Hematopoietic multipotent progenitor cell (in vitro differentiated cells): ENCODE results near the gene LTO1. TPM values are rescaled to one million over a fixed set of nuclear protein-coding genes. Genes with fewer than 3 reads are reported as not detected.

Experiments
- DNase-seq, 3 donors: peaks; one replicate each; pipeline ENCODE4 v3.0.0-alpha.2; 2011 to 2015; ENCODE audit warnings: low read depth in 2 of 3, low spot score in 2 of 3
- total RNA-seq: library from RNA; depleted of rRNA; stranded (reverse); fragments of >200 nt; gene quantifications from one replicate; pipeline ENCODE4 v1.2.3, GENCODE V29; 2012

Gene LTO1, protein sequence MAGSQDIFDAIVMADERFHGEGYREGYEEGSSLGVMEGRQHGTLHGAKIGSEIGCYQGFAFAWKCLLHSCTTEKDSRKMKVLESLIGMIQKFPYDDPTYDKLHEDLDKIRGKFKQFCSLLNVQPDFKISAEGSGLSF
- 23.2 TPM for total RNA-seq

DNA sequence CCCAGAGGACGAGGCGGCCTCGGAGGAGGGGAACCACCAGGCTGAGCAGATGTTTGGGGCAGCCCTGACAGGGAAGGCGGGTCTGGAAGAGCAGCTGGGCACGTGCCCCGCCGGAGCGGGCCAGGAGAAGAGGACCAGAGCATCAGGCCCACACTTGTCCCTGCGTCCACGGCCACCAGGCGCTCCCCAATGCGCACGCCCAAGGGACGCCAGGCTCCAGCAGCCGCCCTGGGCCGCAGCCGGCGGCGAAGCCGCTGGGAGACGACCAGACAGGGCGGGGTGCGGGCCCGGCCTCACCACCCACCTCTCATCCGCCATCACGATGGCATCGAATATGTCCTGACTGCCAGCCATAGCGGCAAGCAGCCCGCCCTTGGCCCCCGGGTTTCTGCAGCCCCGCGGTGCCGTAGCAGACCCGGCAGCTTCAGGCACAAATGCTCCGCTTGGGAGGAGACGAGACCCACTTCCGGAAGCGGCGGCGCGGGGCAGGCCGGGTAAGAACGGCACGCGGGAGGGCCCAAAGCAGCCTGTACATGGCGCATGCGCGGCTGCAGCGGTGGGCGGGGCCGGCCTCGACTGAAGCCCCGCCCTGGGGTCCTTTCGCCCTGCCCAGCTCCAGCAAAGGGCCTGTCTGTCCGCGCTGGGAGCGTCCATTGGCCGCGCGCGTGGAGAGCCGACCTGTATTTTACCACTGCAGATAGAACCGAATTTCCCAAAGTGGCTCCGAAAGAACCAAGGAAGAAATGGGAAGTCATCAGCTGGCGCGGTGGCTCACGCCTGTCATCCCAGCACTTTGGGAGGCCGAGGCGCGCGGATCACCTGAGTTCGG lies at the start of gene LTO1:
LTO1 (minus strand) TSS at position 468 of the 829 bp plus-strand sequence; CDS start at position 354, 114 bp downstream.
- peak; percentile 93 to 96 (median 95) for DNase-seq

GRCh38 chr11:69721745-69722144 lies 46.6 kb upstream of the LTO1 start:
- DNase-seq, result no peak

- DNase-seq, result no peak
Observed at GRCh38 chr11:69721106-69721505, 46.0 kb upstream of the LTO1 start.

GRCh38 chr11:69718912-69719311 lies 43.8 kb upstream of the LTO1 start:
- DNase-seq, result no peak

GRCh38 chr11:69718147-69718546 lies 43.0 kb upstream of the LTO1 start:
- DNase-seq, result peak in 2 of 3 donors; percentile 73 to 80

GRCh38 chr11:69716891-69717747 lies 42.0 kb upstream of the LTO1 start:
- no peak for DNase-seq

DNA sequence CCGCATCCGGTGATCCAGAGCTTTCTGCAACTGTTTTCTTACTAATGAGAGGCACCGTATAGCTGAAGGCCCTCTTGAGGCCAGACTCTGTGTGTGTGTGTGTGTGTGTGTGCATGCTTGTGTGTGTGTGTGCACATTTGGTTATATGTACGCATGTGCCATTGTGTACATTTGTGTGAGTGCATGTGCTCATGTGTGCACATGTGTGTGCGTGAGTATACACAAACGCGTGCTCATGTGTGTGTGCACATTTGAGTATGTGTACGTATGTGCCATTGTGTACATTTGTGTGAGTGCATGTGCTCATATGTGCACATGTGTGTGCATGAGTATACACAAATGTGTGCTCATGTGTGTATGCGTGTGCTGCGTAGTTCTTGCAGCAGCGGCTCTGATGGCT lies 40.9 kb upstream of the LTO1 start:
- DNase-seq, result no peak

GRCh38 chr11:69715446-69715845 lies 40.3 kb upstream of the LTO1 start:
- no peak for DNase-seq

DNA sequence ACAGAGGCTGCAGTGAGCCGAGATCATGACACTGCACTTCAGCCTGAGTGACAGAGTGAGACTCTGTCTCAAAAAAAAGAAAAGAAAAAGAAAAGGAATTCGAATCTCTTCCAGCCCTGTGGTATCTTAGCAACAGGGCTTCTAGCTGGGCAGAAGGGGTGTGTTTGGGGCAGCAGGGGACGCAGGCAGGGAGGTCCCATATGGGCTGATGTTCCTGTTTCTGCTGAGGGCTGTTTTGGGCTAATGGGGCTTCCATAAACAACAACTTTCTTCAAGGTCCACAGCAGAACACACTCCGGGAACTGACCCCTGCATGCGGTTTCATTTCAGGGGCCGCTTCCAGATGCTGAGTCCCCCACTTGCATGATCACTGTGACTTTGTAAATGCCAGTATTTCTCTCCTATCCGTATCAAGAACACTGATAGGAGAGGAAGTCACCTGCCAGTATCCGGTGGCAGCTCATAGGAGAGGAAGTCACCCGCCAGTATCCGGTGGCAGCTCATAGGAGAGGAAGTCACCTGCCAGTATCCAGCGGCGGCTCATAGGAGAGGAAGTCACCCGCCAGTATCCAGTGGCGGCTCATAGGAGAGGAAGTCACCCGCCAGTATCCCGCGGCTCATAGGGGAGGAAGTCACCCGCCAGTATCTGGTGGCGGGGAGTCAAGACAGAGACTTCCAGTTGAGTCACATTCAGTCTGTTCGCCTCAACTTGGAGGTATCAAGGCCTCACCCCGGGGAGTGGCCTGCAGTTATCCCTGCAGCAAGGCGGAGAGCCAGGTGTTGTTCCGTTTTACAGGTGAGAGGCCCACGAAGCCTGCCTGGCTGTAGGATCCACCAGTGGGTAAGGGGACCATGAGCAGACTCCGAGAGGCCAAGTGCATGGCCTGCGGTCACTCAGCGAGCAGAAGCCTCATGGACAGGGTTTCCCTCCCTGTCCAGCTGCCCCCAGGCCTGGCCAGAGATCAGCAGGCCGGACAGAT lies 37.0 kb upstream of the LTO1 start:
- peak in 2 of 3 donors; percentile 44 to 54 for DNase-seq

GRCh38 chr11:69708736-69709401 lies 33.7 kb upstream of the LTO1 start:
- DNase-seq, result no peak

- DNase-seq, result no peak
Observed at GRCh38 chr11:69707176-69707575, 32.0 kb upstream of the LTO1 start.

DNA sequence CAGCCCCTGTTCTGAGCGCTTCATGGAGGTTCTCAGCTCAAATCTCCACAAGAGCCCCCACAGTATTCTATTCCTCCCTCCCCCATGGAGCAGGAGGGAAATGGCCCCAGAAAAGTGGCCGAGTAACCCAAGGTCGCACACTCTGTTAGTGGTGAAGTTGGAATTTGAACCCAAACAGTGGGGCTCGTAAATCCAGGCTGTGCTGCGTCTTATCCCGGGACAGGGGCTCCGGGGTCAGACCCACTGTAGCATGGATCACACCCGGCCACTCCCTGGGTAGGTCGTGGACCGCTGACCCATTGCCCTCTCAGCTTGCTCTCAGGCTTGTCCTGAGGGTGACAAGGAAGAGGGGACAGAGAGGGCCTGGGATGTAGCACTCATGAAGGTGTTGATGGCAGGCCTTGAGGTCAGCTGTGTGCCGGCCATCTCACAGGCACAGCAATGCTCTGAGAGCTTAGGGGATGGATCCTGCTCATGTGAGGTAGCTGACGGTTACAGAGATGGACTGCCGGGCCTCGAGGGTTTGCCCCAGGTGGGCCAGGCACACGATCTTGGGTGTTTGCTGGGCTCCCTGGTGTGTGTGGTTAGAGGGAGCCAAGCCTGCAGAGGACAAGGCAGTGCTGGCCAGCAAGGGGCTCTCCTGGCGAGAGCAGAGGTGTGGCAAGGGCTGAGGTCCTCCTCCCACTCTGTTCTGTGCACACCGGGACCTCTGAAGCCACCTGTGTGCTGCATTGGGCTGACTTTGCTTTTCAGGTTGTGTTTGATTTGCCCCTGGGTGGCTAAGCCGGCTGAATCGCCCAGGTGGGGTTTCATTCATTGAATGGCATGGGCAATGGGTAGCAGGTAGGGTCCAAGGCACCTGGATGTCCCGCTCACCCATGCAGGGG lies 31.0 kb upstream of the LTO1 start:
- DNase-seq, result no peak

DNA sequence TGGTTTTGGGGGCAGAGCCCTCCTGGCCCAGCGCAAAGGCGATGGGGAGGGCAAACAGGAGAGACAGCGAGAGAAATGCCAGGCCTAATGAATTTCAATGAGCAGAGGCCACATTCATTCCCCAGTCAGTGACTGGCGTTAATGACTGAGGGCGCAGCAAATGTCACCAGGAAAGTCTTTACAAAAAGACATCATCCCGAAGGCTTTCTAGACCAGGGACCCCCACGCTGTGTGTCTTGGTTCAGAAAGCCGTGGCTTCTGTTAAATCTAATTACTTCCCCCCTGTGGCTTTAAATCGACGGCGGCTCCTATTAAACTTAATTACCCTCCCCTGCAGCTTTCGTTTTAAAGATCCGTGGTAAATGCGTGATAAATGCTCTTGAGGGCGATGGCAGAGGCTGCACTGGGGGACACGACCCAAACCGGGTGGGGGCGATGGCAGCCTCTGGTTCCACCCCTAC lies 30.2 kb upstream of the LTO1 start:
- peak in 1 of 3 donors; percentile 42 for DNase-seq

GRCh38 chr11:69704508-69705253 lies 29.5 kb upstream of the LTO1 start:
- DNase-seq, result peak in 2 of 3 donors; percentile 28 to 32

DNA sequence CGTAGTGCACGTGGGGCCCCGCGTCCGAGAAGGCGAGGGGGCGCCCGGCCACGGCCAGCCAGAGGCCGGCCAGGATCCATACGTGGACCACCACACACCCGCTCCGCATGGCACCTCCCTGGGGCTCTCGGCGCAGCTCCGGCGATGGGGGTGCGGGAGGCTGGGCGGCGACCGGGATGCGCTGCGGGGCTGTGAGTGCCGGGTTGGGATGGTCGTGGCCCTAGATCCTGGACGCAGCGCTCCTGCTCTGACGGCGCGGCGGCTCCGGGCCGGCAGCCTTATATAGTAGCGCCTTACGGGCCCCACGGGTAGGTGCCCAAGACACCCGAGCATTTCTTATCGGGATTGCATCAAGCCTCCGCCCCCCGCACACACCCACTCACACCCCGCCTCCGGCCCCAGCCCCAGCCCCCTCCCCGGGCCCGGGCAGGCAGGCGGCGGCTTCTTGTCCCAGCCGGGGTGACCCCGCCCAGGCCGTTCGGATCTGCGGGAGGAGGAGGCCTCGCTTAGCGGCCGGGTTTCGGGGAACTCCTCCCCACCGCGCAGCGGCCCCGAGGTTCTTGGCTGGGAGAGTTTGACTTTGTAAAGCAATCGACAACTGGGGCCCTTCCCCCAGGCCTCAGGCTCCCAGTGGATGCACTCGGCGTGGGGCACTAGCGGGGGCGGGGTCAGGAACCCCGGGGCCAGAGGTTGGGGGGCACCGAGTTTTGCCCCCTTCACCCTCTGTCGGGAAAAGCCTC lies 28.8 kb upstream of the LTO1 start, which contains the start of gene FGF19:
FGF19 (minus strand) TSS at position 255 of the 740 bp plus-strand sequence; CDS start at position 109, 146 bp downstream.
- no peak for DNase-seq

- DNase-seq, result no peak
Observed at GRCh38 chr11:69703453-69703767, 28.3 kb upstream of the LTO1 start.
